Smooth muscle cell (in vitro differentiated cells): ENCODE results near the gene CES3. TPM values are rescaled to one million over a fixed set of nuclear protein-coding genes. Genes with fewer than 3 reads are reported as not detected.
A peak's percentile ranks its signal among the peaks of the same experiment; 100 is the strongest.

Experiments
- DNase-seq: peaks from one replicate; lab custom pipeline; 2025; ENCODE audit not compliant: unreplicated experiment; lab: John Stamatoyannopoulos, UW
- H2AFZ ChIP-seq: fragments of 200-600 bp; sonication (generic); 2 replicates; pipeline ENCODE4 v1.6.0; 2016; ENCODE audit warnings: antibody characterized with exemption, low read depth, mild to moderate bottlenecking
- H3F3A ChIP-seq: fragments of 200-600 bp; sonication (generic); 2 replicates; pipeline ENCODE4 v1.6.0; 2017; ENCODE audit warnings: antibody characterized with exemption, low read depth
- H3K27ac ChIP-seq: fragments of 200-600 bp; sonication (generic); 2 replicates; pipeline ENCODE4 v1.5.1; 2016; ENCODE audit warnings: low read depth, mild to moderate bottlenecking
- H3K27me3 ChIP-seq: fragments of 200-600 bp; sonication (generic); 2 replicates; pipeline ENCODE4 v1.6.1; 2016; ENCODE audit warnings: low read depth, mild to moderate bottlenecking
- H3K36me3 ChIP-seq: fragments of 200-600 bp; sonication (generic); 2 replicates; pipeline ENCODE4 v1.5.1; 2016; ENCODE audit warnings: low read depth
- H3K4me1 ChIP-seq: fragments of 200-600 bp; sonication (generic); 2 replicates; pipeline ENCODE4 v1.5.1; 2016; ENCODE audit warnings: low read depth
- H3K4me2 ChIP-seq: fragments of 200-600 bp; sonication (generic); 2 replicates; pipeline ENCODE4 v1.6.0; 2016; ENCODE audit warnings: mild to moderate bottlenecking
- H3K4me3 ChIP-seq: fragments of 200-600 bp; sonication (generic); 2 replicates; pipeline ENCODE4 v1.5.1; 2016; ENCODE audit warnings: mild to moderate bottlenecking
- H3K79me2 ChIP-seq: fragments of 200-600 bp; sonication (generic); 2 replicates; pipeline ENCODE4 v1.6.0; 2016; ENCODE audit warnings: low read depth, mild to moderate bottlenecking
- H3K9ac ChIP-seq: fragments of 200-600 bp; sonication (generic); 2 replicates; pipeline ENCODE4 v1.6.0; 2016; ENCODE audit warnings: low read depth
- H3K9me3 ChIP-seq: fragments of 200-600 bp; sonication (generic); replicated peaks from 2 replicates; pipeline ENCODE4 v1.5.1; 2016; ENCODE audit warnings: low read depth
- H4K20me1 ChIP-seq: fragments of 200-600 bp; sonication (generic); 2 replicates; pipeline ENCODE4 v1.6.0; 2016; ENCODE audit warnings: low read depth
- CTCF ChIP-seq: fragments of 200-600 bp; sonication (generic); IDR thresholded peaks from 2 replicates; pipeline ENCODE4 v1.5.1; 2017; ENCODE audit warnings: borderline replicate concordance, mild to moderate bottlenecking, antibody characterized with exemption; ENCODE audit not compliant: insufficient read depth, poor library complexity, severe bottlenecking
- WGBS: methylation state at CpG from one replicate; pipeline ENCODE4 v1.1.7; 2016; ENCODE audit warnings: low lambda C conversion rate; 5-methylcytosine and 5-hydroxymethylcytosine counted together
- polyA plus RNA-seq: library from polyadenylated mRNA; unstranded; fragments of >200 nt; fragmentation: Nextera tagmentation; extraction: Ambion mirVana; gene quantifications from 2 replicates; pipeline ENCODE4 v1.2.1, GENCODE V29; 2016
- total RNA-seq: library from RNA; depleted of rRNA; stranded (reverse); fragments of >200 nt; gene quantifications from 2 replicates; pipeline ENCODE4 v1.2.3, GENCODE V29; 2014

The CES3 gene
- total and polyA plus RNA-seq, 2 experiments from 2014 or later: 0.22 TPM; not detected in 1

- H3K27ac ChIP-seq: peak overlapping the region; percentile 86
- no peaks in the 10 kb centered on the region for H3K9me3 ChIP-seq
- no peaks in the 10 kb centered on the region for H3K79me2 ChIP-seq
- no peak overlapping the region for H2AFZ ChIP-seq
- H3K4me1 ChIP-seq: peaks cover 6% of the 10 kb centered on the region
- H3K27me3 ChIP-seq: peaks cover 19% of the 10 kb centered on the region
- TF ChIP-seq CTCF: no peak
- no peaks in the 10 kb centered on the region for H4K20me1 ChIP-seq
- H3F3A ChIP-seq: peaks cover 4% of the 10 kb centered on the region
- WGBS: 27% methylated on average over 3 of the region's 3 CpGs
- H3K4me2 ChIP-seq: peak overlapping the region; percentile 57
- H3K4me3 ChIP-seq: no peak overlapping the region
- peak; percentile 50 for DNase-seq
- peak overlapping the region; percentile 82 for H3K9ac ChIP-seq
- H3K36me3 ChIP-seq: no peaks in the 10 kb centered on the region
These were observed 34.1 kb upstream of the CES3 start for GRCh38 chr16:66926961-66927436.

GRCh38 chr16:66927918-66928649 is 33.0 kb upstream of the CES3 start:
- peaks cover 19% of the 10 kb centered on the region for H3K27me3 ChIP-seq
- no peak overlapping the region for H2AFZ ChIP-seq
- peak overlapping the region; percentile 69 for H3K9ac ChIP-seq
- H3K36me3 ChIP-seq: no peaks in the 10 kb centered on the region
- peaks cover 6% of the 10 kb centered on the region for H3K4me1 ChIP-seq
- 82% methylated on average over 8 of the region's 8 CpGs for WGBS
- peaks cover 4% of the 10 kb centered on the region for H3F3A ChIP-seq
- H4K20me1 ChIP-seq: no peaks in the 10 kb centered on the region
- no peak for DNase-seq
- H3K4me3 ChIP-seq: no peak overlapping the region
- H3K27ac ChIP-seq: peak overlapping the region; percentile 86
- H3K9me3 ChIP-seq: no peaks in the 10 kb centered on the region
- TF ChIP-seq CTCF: no peak
- H3K4me2 ChIP-seq: peak overlapping the region; percentile 57
- peaks cover under 1% of the 10 kb centered on the region for H3K79me2 ChIP-seq

GRCh38 chr16:66928702-66929388 is 32.2 kb upstream of the CES3 start:
- peaks cover 4% of the 10 kb centered on the region for H3F3A ChIP-seq
- WGBS: 77% methylated on average over 10 of the region's 10 CpGs
- DNase-seq: no peak
- H3K4me1 ChIP-seq: peaks cover 11% of the 10 kb centered on the region
- peaks cover 4% of the 10 kb centered on the region for H4K20me1 ChIP-seq
- H3K4me2 ChIP-seq: no peak overlapping the region
- peak; percentile 39 for TF ChIP-seq CTCF
- peak overlapping the region; percentile 69 for H3K9ac ChIP-seq
- H3K27me3 ChIP-seq: peaks cover 16% of the 10 kb centered on the region
- no peaks in the 10 kb centered on the region for H3K9me3 ChIP-seq
- H3K4me3 ChIP-seq: no peak overlapping the region
- H3K36me3 ChIP-seq: no peaks in the 10 kb centered on the region
- H3K79me2 ChIP-seq: peaks cover 6% of the 10 kb centered on the region
- H2AFZ ChIP-seq: no peak overlapping the region
- peak overlapping the region; percentile 86 for H3K27ac ChIP-seq
